Natural killer cell (primary cell): ENCODE measurements around the gene MTA2. TPM values are rescaled to one million over a fixed set of nuclear protein-coding genes. Genes with fewer than 3 reads are reported as not detected.

Experiments
- ATAC-seq, 3 donors: fragments of 150-1000 bp in 2 of 3; fragments of 200-7000 bp in 1 of 3; cut with Tn5 transposase; 1 replicate in 1 of 3; 2 replicates in 2 of 3; pipeline ENCODE4 v1.10.0; 2021; ENCODE audit warnings: mild to moderate bottlenecking in 2 of 3, moderate library complexity in 2 of 3
- DNase-seq, 2 donors: peaks; one replicate each; pipeline versions ENCODE4 v3.0.0 to v3.0.0-alpha.2; 2013 to 2021; ENCODE audit warnings: mixed read lengths in 1 of 2
- H3K27ac ChIP-seq: one replicate; pipeline ENCODE4 v1.5.1; 2013; ENCODE audit warnings: mild to moderate bottlenecking, low read length
- H3K27me3 ChIP-seq: one replicate; pipeline ENCODE4 v1.6.1; 2013; ENCODE audit warnings: low read length; ENCODE audit not compliant: control insufficient read depth, insufficient read depth
- H3K36me3 ChIP-seq: one replicate; pipeline ENCODE4 v1.6.1; 2013; ENCODE audit warnings: low read length; ENCODE audit not compliant: control insufficient read depth, insufficient read depth
- H3K4me1 ChIP-seq: one replicate; pipeline ENCODE4 v1.6.1; 2013; ENCODE audit warnings: low read length; ENCODE audit not compliant: control insufficient read depth, insufficient read depth
- H3K4me3 ChIP-seq: one replicate; pipeline ENCODE4 v1.5.1; 2013; ENCODE audit warnings: low read length
- H3K9me3 ChIP-seq: one replicate; pipeline ENCODE4 v1.6.1; 2013; ENCODE audit warnings: low read length; ENCODE audit not compliant: control insufficient read depth, insufficient read depth
- H3K27ac Mint-ChIP-seq, 2 donors: one replicate each; pipeline ENCODE4 v1.8.0; 2022; ENCODE audit warnings: mild to moderate bottlenecking in 2 of 2, mixed read lengths in 2 of 2, moderate library complexity in 1 of 2
- H3K27me3 Mint-ChIP-seq, 2 donors: one replicate each; pipeline ENCODE4 v1.8.0; 2022; ENCODE audit warnings: low read depth in 2 of 2, mixed read lengths in 2 of 2
- H3K36me3 Mint-ChIP-seq: one replicate; pipeline ENCODE4 v1.8.0; 2022; ENCODE audit warnings: mixed read lengths
- H3K4me1 Mint-ChIP-seq, 2 donors: one replicate each; pipeline ENCODE4 v1.8.0; 2022; ENCODE audit warnings: mixed read lengths in 2 of 2
- H3K4me3 Mint-ChIP-seq: one replicate; pipeline ENCODE4 v1.8.0; 2022; ENCODE audit warnings: mild to moderate bottlenecking, moderate library complexity, mixed read lengths
- H3K9me3 Mint-ChIP-seq, 2 donors: one replicate each; pipeline ENCODE4 v1.8.0; 2022; ENCODE audit warnings: mixed read lengths in 2 of 2
- CTCF ChIP-seq: fragments of 200-600 bp; IDR thresholded peaks from one replicate; pipeline ENCODE4 v1.8.0; 2022; ENCODE audit warnings: antibody characterized with exemption
- WGBS: methylation state at CpG from one replicate; pipeline ENCODE4 v1.1.7; 2013; ENCODE audit warnings: missing lambda C conversion rate; ENCODE audit not compliant: insufficient coverage; 5-methylcytosine and 5-hydroxymethylcytosine counted together
- intact Hi-C: fragments of 100-400 bp; cut with micrococcal nuclease; formaldehyde crosslinking; loops from one replicate; pipeline ENCODE4 v1.14.2; 2022
- total RNA-seq, 4 donors: library from RNA; stranded (reverse); fragments of 120-200 nt in 1 of 4; gene quantifications; one replicate each; pipeline versions ENCODE4 v1.2.3 to v1.2.4, GENCODE V29; 2013 to 2022

MTA2 gene
- total RNA-seq, 3 donors from 2014 or later (not counting 1 experiment from before 2014, with no cell fraction given) = 254 to 305 (median 259) TPM

DNA sequence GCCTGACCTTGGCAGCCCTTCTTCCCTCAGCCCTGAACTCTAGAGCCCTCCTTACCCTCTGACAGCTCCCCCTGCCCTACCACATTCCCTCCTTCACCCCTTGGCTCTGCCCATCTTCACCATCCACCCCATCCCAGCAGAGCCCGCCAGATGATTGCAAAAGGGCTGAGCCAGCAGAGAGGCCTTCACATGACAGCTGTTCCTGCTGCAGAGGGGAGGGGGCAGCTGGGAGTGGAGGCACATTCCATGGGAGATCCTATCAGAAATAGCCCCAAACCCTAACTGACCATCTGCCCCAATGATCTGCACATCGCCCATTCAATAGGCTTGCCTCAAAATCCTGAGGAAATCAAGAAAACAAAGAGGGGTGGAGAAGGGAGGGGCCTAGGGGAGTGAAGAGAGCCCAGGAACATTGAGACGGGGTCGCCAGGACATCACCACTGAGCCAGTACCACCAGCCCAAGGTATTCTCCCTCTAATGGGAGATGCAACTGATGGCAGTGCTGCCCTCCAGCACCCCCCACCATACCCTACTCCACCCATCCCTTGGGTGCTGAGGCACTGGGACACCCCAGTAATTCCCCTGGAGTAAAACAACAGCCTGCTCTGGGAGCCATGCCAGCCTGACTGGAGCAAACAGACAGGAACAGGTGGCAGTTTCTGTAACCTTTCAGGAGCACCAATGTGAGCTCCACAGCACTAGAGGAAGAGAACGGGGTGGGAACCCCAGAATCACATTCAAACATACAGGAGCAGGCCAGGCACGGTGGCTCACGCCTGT, 47.1 kb downstream of the MTA2 start:
- H3K27me3 ChIP-seq = no peaks in the 10 kb centered on the region
- no peak overlapping the region for H3K4me3 ChIP-seq
- intact Hi-C loops = loop anchor here (5.0 kb wide), 1 partner anchor 288 kb away; no protein-coding TSS in a partner anchor

GRCh38 chr11:62553839-62554361, 47.8 kb downstream of the MTA2 start:
- no peak for TF ChIP-seq CTCF
- 94% methylated on average over 8 of the region's 8 CpGs for WGBS
- H3K4me1 ChIP-seq = peaks cover 87% of the 10 kb centered on the region
- Mint-ChIP-seq H3K36me3 (no peaks in the 10 kb centered on the region), H3K4me1 (peaks cover 71 to 82% of the 10 kb centered on the region in 2 donors), H3K4me3 (peak overlapping the region; percentile 83), H3K27me3 (no peaks in the 10 kb centered on the region), H3K9me3 (no peaks in the 10 kb centered on the region), H3K27ac (peak overlapping the region; percentile 97 to 98)
- DNase-seq (peak in 1 of 2 donors; percentile 55), ATAC-seq (no peak)
- H3K27ac ChIP-seq = peak overlapping the region; percentile 97
- no peaks in the 10 kb centered on the region for H3K27me3 ChIP-seq
- no peaks in the 10 kb centered on the region for H3K9me3 ChIP-seq
- no peak overlapping the region for H3K4me3 ChIP-seq
- intact Hi-C loops = no loop called here
- H3K36me3 ChIP-seq = peaks cover under 1% of the 10 kb centered on the region

More for the DNA sequence above, 47.1 kb downstream of the MTA2 start:
- Histone ChIP-seq H3K4me1 (peaks cover 94% of the 10 kb centered on the region), H3K36me3 (peaks cover 8% of the 10 kb centered on the region), H3K27ac (peak overlapping the region; percentile 97), H3K9me3 (no peaks in the 10 kb centered on the region)
- peaks cover 78 to 89% of the 10 kb centered on the region in 2 donors for H3K4me1 Mint-ChIP-seq
- peak overlapping the region; percentile 97 to 98 for H3K27ac Mint-ChIP-seq
- ATAC-seq (no peak), DNase-seq (peak in 1 of 2 donors; percentile 52)
- no peaks in the 10 kb centered on the region for H3K36me3 Mint-ChIP-seq
- H3K9me3 Mint-ChIP-seq = no peaks in the 10 kb centered on the region
- no peak for TF ChIP-seq CTCF
- H3K4me3 Mint-ChIP-seq = peak overlapping the region; percentile 59
- H3K27me3 Mint-ChIP-seq = no peaks in the 10 kb centered on the region
- whole genome bisulfite sequencing = 77% methylated on average over 6 of the region's 7 CpGs

- no peaks in the 10 kb centered on the region for H3K36me3 ChIP-seq
- Mint-ChIP-seq H3K4me3 (peak overlapping the region; percentile 83), H3K27me3 (no peaks in the 10 kb centered on the region), H3K9me3 (no peaks in the 10 kb centered on the region), H3K4me1 (peaks cover 67 to 77% of the 10 kb centered on the region in 2 donors), H3K36me3 (no peaks in the 10 kb centered on the region), H3K27ac (peak overlapping the region; percentile 97 to 98)
- H3K27ac ChIP-seq = peak overlapping the region; percentile 97
- WGBS = 22% methylated on average over 12 of the region's 15 CpGs
- intact Hi-C loops = no loop called here
- peaks cover 81% of the 10 kb centered on the region for H3K4me1 ChIP-seq
- H3K9me3 ChIP-seq = no peaks in the 10 kb centered on the region
- no peak overlapping the region for H3K4me3 ChIP-seq
- no peak for TF ChIP-seq CTCF
- H3K27me3 ChIP-seq = no peaks in the 10 kb centered on the region
- DNase-seq (peak in 1 of 2 donors; percentile 84), ATAC-seq (peak in 2 of 3 donors; percentile 27 to 35)
These were observed 48.4 kb downstream of the MTA2 start for GRCh38 chr11:62553080-62553838.
